ENCODE results near the gene KATNB1.

GRCh38 chr16:57787519-57787905 lies 51.9 kb downstream of the KATNB1 start:
- TF ChIP-seq CTCF (IDR thresholded peaks at IDR 0.05) (no peak), POLR2A (IDR thresholded peaks at IDR 0.05) (no peak)

All from uterus (tissue), 2 donors.